Neural cell (in vitro differentiated cells): Measurements from ENCODE around the gene KCNJ4. TPM values are rescaled to one million over a fixed set of nuclear protein-coding genes. Genes with fewer than 3 reads are reported as not detected.

Experiments
- H2AFZ ChIP-seq: fragments of 200-600, 300-800 bp; sonication (generic), shearing (Covaris generic); 2 replicates; pipeline ENCODE4 v1.6.0; 2014; ENCODE audit warnings: low read depth, mild to moderate bottlenecking, antibody characterized with exemption, low read length, moderate library complexity
- H3F3A ChIP-seq: fragments of 200-600 bp; shearing (Covaris generic); 2 replicates; pipeline ENCODE4 v1.6.1; 2016; ENCODE audit warnings: mild to moderate bottlenecking, moderate library complexity, mixed read lengths, antibody characterized with exemption, low read length; ENCODE audit not compliant: insufficient read depth, poor library complexity, severe bottlenecking
- H3K27ac ChIP-seq: fragments of 200-600, 300-800 bp; sonication (generic), shearing (Covaris generic); 2 replicates; pipeline ENCODE4 v1.5.1; 2014; ENCODE audit warnings: mild to moderate bottlenecking, low read length, moderate library complexity
- H3K27me3 ChIP-seq: fragments of 300-800, 200-600 bp; sonication (generic), shearing (Covaris generic); 2 replicates; pipeline ENCODE4 v1.6.0; 2014; ENCODE audit warnings: mild to moderate bottlenecking, low read depth, low read length, moderate library complexity; ENCODE audit not compliant: insufficient read depth
- H3K36me3 ChIP-seq: fragments of 300-800, 200-600 bp; sonication (generic), shearing (Covaris generic); 2 replicates; pipeline ENCODE4 v1.5.1; 2014; ENCODE audit warnings: mild to moderate bottlenecking, antibody characterized with exemption, low read length, moderate library complexity; ENCODE audit not compliant: insufficient read depth
- H3K4me2 ChIP-seq: fragments of 300-800, 200-600 bp; sonication (generic), shearing (Covaris generic); 2 replicates; pipeline ENCODE4 v1.6.0; 2014; ENCODE audit warnings: mild to moderate bottlenecking, low read length
- H3K4me3 ChIP-seq: fragments of 300-800, 200-600 bp; sonication (generic), shearing (Covaris generic); 2 replicates; pipeline ENCODE4 v1.5.1; 2014; ENCODE audit warnings: mild to moderate bottlenecking, low read length, moderate library complexity
- H3K79me2 ChIP-seq: fragments of 200-600 bp; shearing (Covaris generic); replicated peaks from 2 replicates; pipeline ENCODE4 v1.6.0; 2014; ENCODE audit warnings: mild to moderate bottlenecking, low read length, moderate library complexity; ENCODE audit not compliant: insufficient read depth
- H3K9ac ChIP-seq: fragments of 300-800, 200-600 bp; sonication (generic), shearing (Covaris generic); 2 replicates; pipeline ENCODE4 v1.6.1; 2016; ENCODE audit warnings: mild to moderate bottlenecking, low read length, mixed read lengths
- H3K9me2 ChIP-seq: fragments of 200-600 bp; shearing (Covaris generic); 2 replicates; pipeline ENCODE4 v1.6.1; 2016; ENCODE audit warnings: mild to moderate bottlenecking, low read length, mixed read lengths; ENCODE audit not compliant: insufficient read depth
- H3K9me3 ChIP-seq: fragments of 200-600, 300-800 bp; sonication (generic), shearing (Covaris generic); 2 replicates; pipeline ENCODE4 v1.6.1; 2016; ENCODE audit warnings: mild to moderate bottlenecking, mixed run types, low read length, moderate library complexity, mixed read lengths
- H4K20me1 ChIP-seq: fragments of 200-600 bp; shearing (Covaris generic); 2 replicates; pipeline ENCODE4 v1.6.1; 2016; ENCODE audit warnings: mild to moderate bottlenecking, mixed run types; ENCODE audit not compliant: insufficient read depth
- EP300 ChIP-seq: fragments of 450-650 bp; conservative IDR thresholded peaks from 2 replicates; pipeline ENCODE4 v1.6.1; 2014; ENCODE audit warnings: antibody characterized with exemption, mild to moderate bottlenecking, moderate library complexity; ENCODE audit not compliant: poor library complexity, severe bottlenecking
- MXI1 ChIP-seq: fragments of 450-650 bp; conservative IDR thresholded peaks from 2 replicates; pipeline ENCODE4 v1.6.1; 2014; ENCODE audit warnings: antibody characterized with exemption, mild to moderate bottlenecking; ENCODE audit not compliant: poor library complexity, severe bottlenecking
- RAD21 ChIP-seq: fragments of 450-650 bp; conservative IDR thresholded peaks from 2 replicates; pipeline ENCODE4 v1.6.1; 2014; ENCODE audit warnings: antibody characterized with exemption, mild to moderate bottlenecking, moderate library complexity
- SMC3 ChIP-seq: fragments of 450-650 bp; conservative IDR thresholded peaks from 2 replicates; pipeline ENCODE4 v1.6.1; 2014; ENCODE audit warnings: antibody characterized with exemption, mild to moderate bottlenecking, moderate library complexity; ENCODE audit not compliant: poor library complexity
- TAF1 ChIP-seq: IDR thresholded peaks from 2 replicates; pipeline ENCODE4 v1.6.1; 2012; ENCODE audit warnings: low read depth
- polyA plus RNA-seq: library from polyadenylated mRNA; depleted of rRNA; stranded (reverse); fragments of >200 nt; gene quantifications from 2 replicates; pipeline ENCODE4 v1.2.3, GENCODE V29; 2014
- TF ChIP-seq, protein P1 (sequence below): fragments of 450-650 bp; IDR thresholded peaks from 2 replicates; pipeline ENCODE4 v1.5.1; 2014; ENCODE audit warnings: antibody characterized with exemption, mild to moderate bottlenecking, moderate library complexity; ENCODE audit not compliant: poor library complexity, severe bottlenecking
- TF ChIP-seq, protein P2 (sequence below): IDR thresholded peaks from 2 replicates; pipeline ENCODE4 v1.6.1; 2012; ENCODE audit warnings: borderline replicate concordance

The KCNJ4 gene
- polyA plus RNA-seq, 1 donor from 2014 or later = 1.7 TPM

- Histone ChIP-seq H2AFZ (no peak overlapping the region), H3K79me2 (no peaks in the 10 kb centered on the region), H3K27me3 (no peaks in the 10 kb centered on the region), H3K36me3 (no peaks in the 10 kb centered on the region), H3F3A (no peaks in the 10 kb centered on the region), H3K9me2 (no peaks in the 10 kb centered on the region), H4K20me1 (no peaks in the 10 kb centered on the region), H3K4me2 (no peak overlapping the region), H3K27ac (no peak overlapping the region), H3K9ac (no peak overlapping the region), H3K4me3 (no peak overlapping the region), H3K9me3 (no peaks in the 10 kb centered on the region)
- TF ChIP-seq, protein P1, sequence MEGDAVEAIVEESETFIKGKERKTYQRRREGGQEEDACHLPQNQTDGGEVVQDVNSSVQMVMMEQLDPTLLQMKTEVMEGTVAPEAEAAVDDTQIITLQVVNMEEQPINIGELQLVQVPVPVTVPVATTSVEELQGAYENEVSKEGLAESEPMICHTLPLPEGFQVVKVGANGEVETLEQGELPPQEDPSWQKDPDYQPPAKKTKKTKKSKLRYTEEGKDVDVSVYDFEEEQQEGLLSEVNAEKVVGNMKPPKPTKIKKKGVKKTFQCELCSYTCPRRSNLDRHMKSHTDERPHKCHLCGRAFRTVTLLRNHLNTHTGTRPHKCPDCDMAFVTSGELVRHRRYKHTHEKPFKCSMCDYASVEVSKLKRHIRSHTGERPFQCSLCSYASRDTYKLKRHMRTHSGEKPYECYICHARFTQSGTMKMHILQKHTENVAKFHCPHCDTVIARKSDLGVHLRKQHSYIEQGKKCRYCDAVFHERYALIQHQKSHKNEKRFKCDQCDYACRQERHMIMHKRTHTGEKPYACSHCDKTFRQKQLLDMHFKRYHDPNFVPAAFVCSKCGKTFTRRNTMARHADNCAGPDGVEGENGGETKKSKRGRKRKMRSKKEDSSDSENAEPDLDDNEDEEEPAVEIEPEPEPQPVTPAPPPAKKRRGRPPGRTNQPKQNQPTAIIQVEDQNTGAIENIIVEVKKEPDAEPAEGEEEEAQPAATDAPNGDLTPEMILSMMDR = no peak
- no peak for TF ChIP-seq SMC3
Observed at GRCh38 chr22:38406617-38407016, 48.4 kb downstream of the KCNJ4 start.

DNA sequence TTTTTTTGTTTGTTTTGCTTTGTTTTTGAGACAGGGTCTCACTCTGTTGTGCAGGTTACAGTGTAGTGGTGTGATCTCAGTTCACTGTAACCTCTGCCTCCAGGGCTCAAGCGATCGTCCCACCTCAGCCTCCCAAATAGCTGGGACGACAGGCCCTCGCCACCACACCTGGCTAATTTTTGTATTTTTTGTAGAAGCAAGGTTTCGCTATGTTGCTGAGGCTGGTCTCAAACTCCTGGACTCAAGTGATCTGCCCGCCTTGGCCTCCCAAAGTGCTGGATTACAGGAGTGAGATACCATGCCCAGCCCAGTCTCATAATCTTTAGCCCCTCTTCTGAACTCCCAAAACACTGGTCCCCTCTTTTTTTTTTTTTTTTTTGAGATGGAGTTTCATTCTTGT, 50.6 kb downstream of the KCNJ4 start:
- Histone ChIP-seq H3K4me2 (no peak overlapping the region), H3K27me3 (no peaks in the 10 kb centered on the region), H3F3A (no peaks in the 10 kb centered on the region), H2AFZ (no peak overlapping the region), H3K36me3 (no peaks in the 10 kb centered on the region), H3K4me3 (no peak overlapping the region), H3K27ac (no peak overlapping the region), H3K9me2 (no peaks in the 10 kb centered on the region), H3K9ac (no peak overlapping the region), H3K79me2 (no peaks in the 10 kb centered on the region), H3K9me3 (no peaks in the 10 kb centered on the region), H4K20me1 (no peaks in the 10 kb centered on the region)
- TF ChIP-seq EP300 = no peak
- TF ChIP-seq, protein P2, sequence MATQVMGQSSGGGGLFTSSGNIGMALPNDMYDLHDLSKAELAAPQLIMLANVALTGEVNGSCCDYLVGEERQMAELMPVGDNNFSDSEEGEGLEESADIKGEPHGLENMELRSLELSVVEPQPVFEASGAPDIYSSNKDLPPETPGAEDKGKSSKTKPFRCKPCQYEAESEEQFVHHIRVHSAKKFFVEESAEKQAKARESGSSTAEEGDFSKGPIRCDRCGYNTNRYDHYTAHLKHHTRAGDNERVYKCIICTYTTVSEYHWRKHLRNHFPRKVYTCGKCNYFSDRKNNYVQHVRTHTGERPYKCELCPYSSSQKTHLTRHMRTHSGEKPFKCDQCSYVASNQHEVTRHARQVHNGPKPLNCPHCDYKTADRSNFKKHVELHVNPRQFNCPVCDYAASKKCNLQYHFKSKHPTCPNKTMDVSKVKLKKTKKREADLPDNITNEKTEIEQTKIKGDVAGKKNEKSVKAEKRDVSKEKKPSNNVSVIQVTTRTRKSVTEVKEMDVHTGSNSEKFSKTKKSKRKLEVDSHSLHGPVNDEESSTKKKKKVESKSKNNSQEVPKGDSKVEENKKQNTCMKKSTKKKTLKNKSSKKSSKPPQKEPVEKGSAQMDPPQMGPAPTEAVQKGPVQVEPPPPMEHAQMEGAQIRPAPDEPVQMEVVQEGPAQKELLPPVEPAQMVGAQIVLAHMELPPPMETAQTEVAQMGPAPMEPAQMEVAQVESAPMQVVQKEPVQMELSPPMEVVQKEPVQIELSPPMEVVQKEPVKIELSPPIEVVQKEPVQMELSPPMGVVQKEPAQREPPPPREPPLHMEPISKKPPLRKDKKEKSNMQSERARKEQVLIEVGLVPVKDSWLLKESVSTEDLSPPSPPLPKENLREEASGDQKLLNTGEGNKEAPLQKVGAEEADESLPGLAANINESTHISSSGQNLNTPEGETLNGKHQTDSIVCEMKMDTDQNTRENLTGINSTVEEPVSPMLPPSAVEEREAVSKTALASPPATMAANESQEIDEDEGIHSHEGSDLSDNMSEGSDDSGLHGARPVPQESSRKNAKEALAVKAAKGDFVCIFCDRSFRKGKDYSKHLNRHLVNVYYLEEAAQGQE = no peak
- TF ChIP-seq, protein P1 = no peak
- TF ChIP-seq RAD21 = no peak
- TF ChIP-seq SMC3 = no peak
- TF ChIP-seq TAF1 = no peak
- TF ChIP-seq MXI1 = no peak
